Small intestine (tissue), 7 donors: ENCODE data around the gene RNF149. TPM values are rescaled to one million over a fixed set of nuclear protein-coding genes. Genes with fewer than 3 reads are reported as not detected.

Source experiments
- DNase-seq, 2 donors: peaks; one replicate each; pipeline versions ENCODE4 v3.0.0 to v3.0.0-alpha.2; 2013
- FAIRE-seq: peaks from 2 replicates; lab custom pipeline; 2012; peaks lifted over from hg19 to GRCh38; lab: Jason Lieb, UNC
- H3K27ac ChIP-seq, 3 donors: one replicate each; pipeline ENCODE4 v1.5.1; 2013; ENCODE audit warnings: low read length in 2 of 3, mild to moderate bottlenecking in 2 of 3, control low read depth in 1 of 3, inconsistent platforms in 1 of 3, low read depth in 1 of 3, moderate library complexity in 1 of 3
- H3K27me3 ChIP-seq, 3 donors: one replicate each; pipeline ENCODE4 v1.6.1; 2013; ENCODE audit warnings: low read length in 3 of 3, inconsistent platforms in 1 of 3; ENCODE audit not compliant: control insufficient read depth in 3 of 3, insufficient read depth in 3 of 3
- H3K36me3 ChIP-seq, 3 donors: one replicate each; pipeline ENCODE4 v1.6.1; 2013; ENCODE audit warnings: low read length in 3 of 3, inconsistent platforms in 1 of 3, low read depth in 1 of 3, mild to moderate bottlenecking in 1 of 3, moderate library complexity in 1 of 3; ENCODE audit not compliant: control insufficient read depth in 3 of 3, insufficient read depth in 2 of 3
- H3K4me1 ChIP-seq, 3 donors: one replicate each; pipeline ENCODE4 v1.6.1; 2013; ENCODE audit warnings: low read length in 2 of 3, inconsistent platforms in 1 of 3, low read depth in 1 of 3, mild to moderate bottlenecking in 1 of 3, moderate library complexity in 1 of 3; ENCODE audit not compliant: control insufficient read depth in 3 of 3, insufficient read depth in 2 of 3
- H3K4me3 ChIP-seq, 3 donors: one replicate each; pipeline ENCODE4 v1.5.1; 2013; ENCODE audit warnings: low read length in 3 of 3, control low read depth in 1 of 3, inconsistent platforms in 1 of 3, low read depth in 1 of 3, mild to moderate bottlenecking in 1 of 3, moderate library complexity in 1 of 3
- H3K9me3 ChIP-seq, 2 donors: one replicate each; pipeline ENCODE4 v1.6.1; 2013; ENCODE audit warnings: low read depth in 1 of 2, low read length in 1 of 2; ENCODE audit not compliant: control insufficient read depth in 2 of 2, insufficient read depth in 1 of 2
- WGBS, 3 donors: extraction: QIAGEN DNeasy Blood & Tissue Kit; methylation state at CpG; one replicate each; pipeline ENCODE4 v1.1.7; 2013; 5-methylcytosine and 5-hydroxymethylcytosine counted together
- polyA plus RNA-seq, 4 donors: library from polyadenylated mRNA; stranded (reverse) in 3 of 4; unstranded in 1 of 4; fragments of 200-250 nt in 3 of 4; fragments of 120-200 nt in 1 of 4; gene quantifications; one replicate each; pipeline versions ENCODE4 v1.2.1 to v1.2.3, GENCODE V29; 2013
- donor health status: healthy with polysubstance abuse.
- donor health status: control.
- donor health status: control.
- donor health status: Bipolar disorder and iron deficiency.
- donor health status: healthy.

The RNF149 gene
- polyA plus RNA-seq, 4 donors: 23.0 to 68.0 (median 28.5) TPM

DNA sequence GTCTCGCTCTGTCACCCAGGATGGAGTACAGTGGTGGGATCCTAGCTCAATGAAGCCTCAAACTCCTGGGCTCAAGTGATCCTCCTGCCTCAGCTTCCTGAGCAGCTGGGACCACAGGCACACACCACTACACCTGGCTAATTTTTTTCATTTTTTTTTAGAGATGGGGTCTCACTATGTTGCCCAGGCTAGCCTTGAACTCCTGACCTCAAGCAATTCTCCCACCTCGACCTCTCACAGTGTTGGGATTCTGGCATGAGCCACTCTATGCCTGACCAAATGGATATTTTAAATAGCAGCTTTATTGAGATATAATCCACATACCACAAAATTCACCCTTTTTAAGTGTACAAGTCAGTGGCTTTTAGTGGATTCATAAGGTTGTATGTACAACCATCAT, 11.1 kb downstream of the RNF149 start:
- FAIRE-seq (no peak), DNase-seq (no peak)
- H3K9me3 ChIP-seq: no peaks in the 10 kb centered on the region
- WGBS, 3 donors: 79 to 87% (median 83%) methylated on average over 2 of the region's 2 CpGs
- H3K36me3 ChIP-seq: peaks cover 2 to 12% (median 8%) of the 10 kb centered on the region in 3 donors
- H3K27me3 ChIP-seq: no peaks in the 10 kb centered on the region
- H3K27ac ChIP-seq: no peak overlapping the region
- H3K4me1 ChIP-seq: peaks cover 1 to 7% (median 2%) of the 10 kb centered on the region in 3 donors
- no peak overlapping the region for H3K4me3 ChIP-seq

GRCh38 chr2:101296371-101296770, 12.1 kb downstream of the RNF149 start:
- DNase-seq (no peak), FAIRE-seq (no peak)
- H3K9me3 ChIP-seq: no peaks in the 10 kb centered on the region
- 86 to 95% (median 93%) methylated on average over 5 of the region's 5 CpGs for WGBS, 3 donors
- no peak overlapping the region for H3K27ac ChIP-seq
- H3K27me3 ChIP-seq: no peaks in the 10 kb centered on the region
- no peak overlapping the region for H3K4me3 ChIP-seq
- H3K36me3 ChIP-seq: peaks cover 2 to 15% (median 8%) of the 10 kb centered on the region in 3 donors
- H3K4me1 ChIP-seq: peaks cover 1 to 7% (median 2%) of the 10 kb centered on the region in 3 donors

GRCh38 chr2:101295895-101296294, 12.6 kb downstream of the RNF149 start:
- Histone ChIP-seq H3K27me3 (no peaks in the 10 kb centered on the region), H3K4me3 (no peak overlapping the region), H3K27ac (no peak overlapping the region), H3K4me1 (peaks cover 1 to 7% (median 2%) of the 10 kb centered on the region in 3 donors), H3K36me3 (peaks cover 2 to 17% (median 8%) of the 10 kb centered on the region in 3 donors), H3K9me3 (no peaks in the 10 kb centered on the region)
- DNase-seq (no peak), FAIRE-seq (no peak)
- WGBS, 3 donors: 80 to 88% (median 85%) methylated on average over 2 of the region's 2 CpGs

DNA sequence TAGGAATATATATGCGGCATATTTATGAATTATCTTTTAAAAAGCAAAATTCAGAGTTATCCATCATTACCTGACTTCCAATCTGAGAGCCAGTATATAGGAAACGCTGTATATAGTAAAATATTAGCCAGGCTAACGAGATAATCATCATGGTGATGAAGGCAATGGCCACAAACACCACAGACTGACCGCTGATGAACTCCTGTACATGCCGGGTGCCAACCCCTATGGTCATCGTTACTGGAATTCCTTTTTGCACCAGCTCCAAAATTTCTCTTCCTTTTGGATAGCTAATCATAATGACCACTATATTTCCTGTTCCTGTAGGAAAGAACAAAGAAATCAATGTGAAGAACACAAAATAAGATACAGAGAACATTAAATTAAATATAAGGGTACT, 13.6 kb downstream of the RNF149 start:
- no peaks in the 10 kb centered on the region for H3K9me3 ChIP-seq
- no peaks in the 10 kb centered on the region for H3K27me3 ChIP-seq
- FAIRE-seq (no peak), DNase-seq (no peak)
- no peak overlapping the region for H3K27ac ChIP-seq
- H3K36me3 ChIP-seq: peaks cover 2 to 15% (median 8%) of the 10 kb centered on the region in 3 donors
- no peak overlapping the region for H3K4me3 ChIP-seq
- H3K4me1 ChIP-seq: peaks cover 1 to 5% (median 2%) of the 10 kb centered on the region in 3 donors
- 74 to 85% (median 84%) methylated on average over 6 of the region's 6 CpGs for WGBS, 3 donors

- H3K9me3 ChIP-seq: no peaks in the 10 kb centered on the region
- H3K27me3 ChIP-seq: no peaks in the 10 kb centered on the region
- FAIRE-seq (no peak), DNase-seq (no peak)
- H3K36me3 ChIP-seq: peaks cover 2 to 15% (median 9%) of the 10 kb centered on the region in 3 donors
- H3K27ac ChIP-seq: no peak overlapping the region
- H3K4me1 ChIP-seq: peaks cover 1 to 4% (median 2%) of the 10 kb centered on the region in 3 donors
- no peak overlapping the region for H3K4me3 ChIP-seq
- 96 to 97% (median 96%) methylated on average over 2 of the region's 2 CpGs for WGBS, 3 donors
These were observed 15.0 kb downstream of the RNF149 start for GRCh38 chr2:101293544-101293943.

- Histone ChIP-seq H3K27ac (no peak overlapping the region), H3K4me3 (no peak overlapping the region), H3K36me3 (peaks cover 4 to 25% (median 9%) of the 10 kb centered on the region in 3 donors), H3K9me3 (no peaks in the 10 kb centered on the region), H3K27me3 (no peaks in the 10 kb centered on the region), H3K4me1 (peaks cover 0 to 2% (median 1%) of the 10 kb centered on the region in 3 donors)
- FAIRE-seq: no peak
- WGBS, 3 donors: 95 to 98% (median 95%) methylated on average over 3 of the region's 3 CpGs
- DNase-seq: no peak
These were observed 16.5 kb downstream of the RNF149 start for GRCh38 chr2:101291973-101292372.

GRCh38 chr2:101290711-101291110, 17.8 kb downstream of the RNF149 start:
- FAIRE-seq (no peak), DNase-seq (no peak)
- no peaks in the 10 kb centered on the region for H3K27me3 ChIP-seq
- no peaks in the 10 kb centered on the region for H3K9me3 ChIP-seq
- H3K4me3 ChIP-seq: no peak overlapping the region
- peaks cover 4 to 30% (median 9%) of the 10 kb centered on the region in 3 donors for H3K36me3 ChIP-seq
- H3K4me1 ChIP-seq: peaks cover 0 to 2% (median 0%) of the 10 kb centered on the region in 3 donors
- no peak overlapping the region for H3K27ac ChIP-seq

DNA sequence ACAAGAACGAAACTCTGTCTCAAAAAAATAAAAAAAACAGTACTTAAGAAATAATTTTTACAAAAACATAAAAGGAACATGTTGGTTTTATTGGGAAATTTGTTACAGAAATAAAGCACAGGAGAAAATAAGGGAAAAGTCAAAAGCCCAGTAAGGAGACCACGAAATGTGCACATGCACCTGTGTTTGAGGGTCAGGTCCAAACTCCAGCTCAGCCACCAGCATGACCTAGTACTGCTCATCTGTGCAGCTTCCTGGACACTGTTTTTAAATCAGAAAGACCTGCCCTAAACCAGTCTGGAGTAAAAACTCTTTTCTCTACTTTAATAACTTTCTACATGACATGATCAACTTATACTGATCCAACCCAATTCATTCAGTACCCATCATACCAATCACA, 21.2 kb downstream of the RNF149 start:
- DNase-seq (no peak), FAIRE-seq (no peak)
- Histone ChIP-seq H3K9me3 (no peaks in the 10 kb centered on the region), H3K36me3 (peaks cover 6 to 39% (median 8%) of the 10 kb centered on the region in 3 donors), H3K4me3 (no peak overlapping the region), H3K27me3 (no peaks in the 10 kb centered on the region), H3K27ac (no peak overlapping the region), H3K4me1 (no peaks in the 10 kb centered on the region)
- WGBS, 3 donors: 91 to 97% (median 93%) methylated on average over 2 of the region's 2 CpGs

DNA sequence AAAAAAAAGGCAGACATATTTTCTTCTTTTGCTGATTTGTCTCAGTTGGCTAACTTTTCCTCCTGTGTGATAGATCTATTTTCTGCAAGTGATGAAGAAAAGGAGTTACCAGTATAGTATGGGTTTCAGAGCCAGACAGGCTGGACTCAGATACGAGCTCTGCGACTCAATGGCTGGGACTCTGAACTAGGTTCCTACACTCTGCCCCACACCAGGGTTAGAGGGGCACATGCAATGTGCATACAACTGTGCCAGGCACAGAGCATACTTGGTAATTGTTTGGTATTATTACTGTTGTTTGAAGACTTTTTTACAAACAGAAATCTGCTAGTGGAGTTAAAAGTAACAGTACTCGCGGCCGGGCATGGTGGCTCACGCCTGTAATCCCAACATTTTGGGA, 21.8 kb downstream of the RNF149 start:
- no peak for FAIRE-seq
- H3K27me3 ChIP-seq: no peaks in the 10 kb centered on the region
- no peaks in the 10 kb centered on the region for H3K9me3 ChIP-seq
- H3K27ac ChIP-seq: no peak overlapping the region
- peaks cover 6 to 40% (median 14%) of the 10 kb centered on the region in 3 donors for H3K36me3 ChIP-seq
- no peak for DNase-seq
- H3K4me3 ChIP-seq: no peak overlapping the region
- WGBS, 3 donors: 97 to 98% (median 98%) methylated on average over 6 of the region's 6 CpGs
- H3K4me1 ChIP-seq: no peaks in the 10 kb centered on the region
